Endothelial cell of umbilical vein (primary cell): ENCODE data around the gene CUL9. TPM values are rescaled to one million over a fixed set of nuclear protein-coding genes. Genes with fewer than 3 reads are reported as not detected.

Source experiments
- BruUV-seq: library from RNA; stranded (reverse); fragments of 400-500 nt; replicated peaks from 2 replicates; lab custom pipeline; 2021; lab: Mats Ljungman, UMichigan
- CTCF ChIA-PET: fragments of 300-600, 350-600 bp; sonication (Branson Sonifier 250); formaldehyde crosslinking; loops from one replicate; lab custom pipeline; 2021; ENCODE audit warnings: antibody characterized with exemption, inconsistent platforms; lab: Charles Lee
- POLR2A ChIA-PET: fragments of 300-600, 350-600 bp; sonication (Branson Sonifier 250); formaldehyde crosslinking; loops from one replicate; lab custom pipeline; 2021; ENCODE audit warnings: antibody characterized with exemption, inconsistent platforms; lab: Charles Lee
- DNase-seq: peaks from one replicate; pipeline ENCODE4 v3.0.0-alpha.2; 2011; ENCODE audit warnings: low read depth, low spot score
- FAIRE-seq: peaks from 2 replicates; lab custom pipeline; 2011; peaks lifted over from hg19 to GRCh38; lab: Jason Lieb, UNC
- H2AFZ ChIP-seq: 2 replicates; pipeline ENCODE4 v1.6.0; 2012; ENCODE audit warnings: low read depth, low read length, control low read depth, inconsistent platforms
- H3K27ac ChIP-seq: 2 replicates; pipeline ENCODE4 v1.5.1; 2011; ENCODE audit warnings: low read depth, mild to moderate bottlenecking, control low read depth, low read length, moderate library complexity; ENCODE audit not compliant: insufficient read depth
- H3K27me3 ChIP-seq, 2 experiments: 2 replicates each; pipeline versions ENCODE4 v1.6.0 to v1.6.1; 2011; ENCODE audit warnings: low read length in 2 of 2, mixed read lengths in 1 of 2; ENCODE audit not compliant: control insufficient read depth in 2 of 2, insufficient read depth in 2 of 2
- H3K36me3 ChIP-seq, 2 experiments: 2 replicates in 1 of 2; 3 replicates in 1 of 2; pipeline ENCODE4 v1.5.1; 2011; ENCODE audit warnings: low read length in 2 of 2, mild to moderate bottlenecking in 1 of 2, moderate library complexity in 1 of 2; ENCODE audit not compliant: control insufficient read depth in 2 of 2, insufficient read depth in 2 of 2; ENCODE audit errors: extremely low read depth in 1 of 2
- H3K4me1 ChIP-seq: 3 replicates; pipeline ENCODE4 v1.5.1; 2011; ENCODE audit warnings: mild to moderate bottlenecking, low read length; ENCODE audit not compliant: control insufficient read depth, insufficient read depth; ENCODE audit errors: extremely low read depth
- H3K4me2 ChIP-seq: 2 replicates; pipeline ENCODE4 v1.6.1; 2011; ENCODE audit warnings: low read length, control low read depth, mixed read lengths; ENCODE audit not compliant: insufficient read depth
- H3K4me3 ChIP-seq, 3 experiments: fragments of 200-600 bp in 1 of 3; sonication (generic), shearing (Covaris generic) in 1 of 3; replicated peaks in 1 of 3; 2 replicates each; pipeline ENCODE4 v1.5.1; 2011 to 2016; ENCODE audit warnings: control low read depth in 3 of 3, low read length in 3 of 3, mild to moderate bottlenecking in 2 of 3, inconsistent platforms in 1 of 3, low read depth in 1 of 3, moderate library complexity in 1 of 3; ENCODE audit not compliant: insufficient read depth in 1 of 3
- H3K79me2 ChIP-seq: 2 replicates; pipeline ENCODE4 v1.6.0; 2012; ENCODE audit warnings: low read length, inconsistent platforms; ENCODE audit not compliant: control insufficient read depth, insufficient read depth
- H3K9ac ChIP-seq: replicated peaks from 2 replicates; pipeline ENCODE3; 2011; ENCODE audit warnings: low read length, control low read depth; ENCODE audit not compliant: insufficient read depth; ENCODE audit errors: extremely low read depth
- H3K9me1 ChIP-seq: replicated peaks from 3 replicates; pipeline ENCODE4 v1.6.0; 2011; ENCODE audit warnings: mild to moderate bottlenecking, low read length; ENCODE audit not compliant: control insufficient read depth, insufficient read depth; ENCODE audit errors: extremely low read depth
- H3K9me3 ChIP-seq: replicated peaks from 2 replicates; pipeline ENCODE4 v1.5.1; 2012; ENCODE audit warnings: low read length, inconsistent platforms; ENCODE audit not compliant: control insufficient read depth, insufficient read depth
- H4K20me1 ChIP-seq: replicated peaks from 2 replicates; pipeline ENCODE3; 2011; ENCODE audit warnings: mild to moderate bottlenecking, low read length; ENCODE audit not compliant: control insufficient read depth, insufficient read depth; ENCODE audit errors: extremely low read depth
- CTCF ChIP-seq, 2 donors: IDR thresholded peaks; 1 replicate in 1 of 2; 2 replicates in 1 of 2; pipeline ENCODE4 v1.5.1; 2011; ENCODE audit warnings: low read length in 2 of 2, mild to moderate bottlenecking in 2 of 2, moderate library complexity in 2 of 2, control low read depth in 1 of 2, inconsistent platforms in 1 of 2, low read depth in 1 of 2; ENCODE audit not compliant: insufficient read depth in 1 of 2; ENCODE audit errors: extremely low read depth in 1 of 2
- EZH2 ChIP-seq: IDR thresholded peaks from 2 replicates; pipeline ENCODE4 v1.6.1; 2012; ENCODE audit warnings: borderline replicate concordance, low read depth, mild to moderate bottlenecking, moderate library complexity, low read length, inconsistent platforms; ENCODE audit not compliant: severe bottlenecking
- FOS ChIP-seq: IDR thresholded peaks from 2 replicates; pipeline ENCODE4 v1.6.1; 2011; ENCODE audit warnings: mild to moderate bottlenecking, low read length, moderate library complexity, borderline replicate concordance; ENCODE audit not compliant: insufficient read depth
- GATA2 ChIP-seq: IDR thresholded peaks from 2 replicates; pipeline ENCODE4 v1.7.0; 2011; ENCODE audit warnings: low read depth, mild to moderate bottlenecking, moderate library complexity, mixed read lengths, low read length; ENCODE audit not compliant: insufficient read length, insufficient read depth
- JUN ChIP-seq: IDR thresholded peaks from 2 replicates; pipeline ENCODE4 v1.6.1; 2011; ENCODE audit warnings: borderline replicate concordance, low read depth; ENCODE audit not compliant: insufficient read length, insufficient read depth
- MAX ChIP-seq: IDR thresholded peaks from 2 replicates; pipeline ENCODE4 v1.6.1; 2011; ENCODE audit not compliant: insufficient read depth, insufficient read length
- MYC ChIP-seq: IDR thresholded peaks from one replicate; pipeline ENCODE4 v1.6.1; 2011; ENCODE audit warnings: mild to moderate bottlenecking, low read depth, low read length
- POLR2A ChIP-seq: IDR thresholded peaks from 2 replicates; pipeline ENCODE4 v1.6.1; 2012; ENCODE audit warnings: low read depth, mild to moderate bottlenecking, control low read depth, low read length
- POLR2AphosphoS5 ChIP-seq: IDR thresholded peaks from 2 replicates; pipeline ENCODE4 v1.6.1; 2012; ENCODE audit warnings: low read depth, mild to moderate bottlenecking, control low read depth, low read length, moderate library complexity; ENCODE audit not compliant: insufficient read depth
- dilution Hi-C: fragments of 300-500 bp; cut with MboI; formaldehyde crosslinking; loops from one replicate; pipeline ENCODE4 v1.15.0; 2019; ENCODE audit warnings: low sequenced_read_pairs; ENCODE audit not compliant: extremely low pct_ligation_motif_present
- intact Hi-C: fragments of 100-400 bp; cut with micrococcal nuclease; formaldehyde crosslinking; loops from one replicate; pipeline ENCODE4 v1.10.0; 2022
- polyA plus RNA-seq, 4 experiments: library from polyadenylated mRNA; depleted of rRNA in 3 of 4; stranded (reverse) in 3 of 4; unstranded in 1 of 4; fragments of >200 nt; gene quantifications; 2 replicates each; pipeline versions ENCODE4 v1.2.1 to v1.2.3, GENCODE V29; 2011 to 2012; ENCODE audit warnings: missing spikeins in 1 of 4
- total RNA-seq: library from RNA; stranded (reverse); gene quantifications from 2 replicates; pipeline ENCODE4 v1.2.3, GENCODE V29; 2021

Gene CUL9
- total and polyA plus RNA-seq, 2 donors (not counting 3 experiments of a cell fraction or from before 2014, with no cell fraction given) = 38.7 to 46.0 TPM

- Histone ChIP-seq H3K9me3 (no peaks in the 10 kb centered on the region), H3K4me1 (no peaks in the 10 kb centered on the region), H3K9ac (no peak overlapping the region), H3K4me2 (no peak overlapping the region), H3K4me3 (no peak overlapping the region), H4K20me1 (no peaks in the 10 kb centered on the region), H3K9me1 (no peaks in the 10 kb centered on the region), H2AFZ (no peak overlapping the region), H3K79me2 (no peaks in the 10 kb centered on the region), H3K36me3 (peaks cover 0 to 31% of the 10 kb centered on the region in 2 experiments), H3K27me3 (no peaks in the 10 kb centered on the region), H3K27ac (no peak overlapping the region)
- no peak for FAIRE-seq
- no peak for TF ChIP-seq EZH2
- no peak for TF ChIP-seq CTCF (IDR thresholded peaks at IDR 0.05; ENCODE audit: extremely low read depth in 1 of 2, insufficient read depth in 1 of 2, low read depth in 1 of 2, low read length in 2 of 2)
- no peak for TF ChIP-seq GATA2
- no peak for TF ChIP-seq MAX
- no peak for TF ChIP-seq FOS
- no peak for TF ChIP-seq POLR2AphosphoS5
- TF ChIP-seq MYC = no peak
- no peak for TF ChIP-seq POLR2A
- no peak for TF ChIP-seq JUN
- dilution Hi-C loops (no loop called here), intact Hi-C loops (no loop called here)
- DNase-seq = no peak
- no TSS peak for BruUV-seq
- POLR2A ChIA-PET = interaction anchor here (0.6 kb wide), 1 partner anchor 437 kb away, joined by 4 read pairs; the partner anchor contains the start of gene BICRAL
- CTCF ChIA-PET = interaction anchor here (3.0 kb wide), 1 partner anchor 10 kb away, joined by 16 read pairs; the partner anchor contains the start of gene DNPH1
Observed at GRCh38 chr6:43219119-43219518, 37.1 kb downstream of the CUL9 start.
